Neural progenitor cell (in vitro differentiated cells): ENCODE data around the gene NAA35. TPM values are rescaled to one million over a fixed set of nuclear protein-coding genes. Genes with fewer than 3 reads are reported as not detected.
"Not testable (repeated sequence)": the region's sequence is repeated elsewhere in the genome, so short reads cannot be mapped to it uniquely, and the experiment has no call there.

Experiments used
- DNase-seq: peaks from one replicate; pipeline ENCODE4 v3.0.0-alpha.2; 2016; ENCODE audit warnings: low spot score
- H2AFZ ChIP-seq: fragments of 200-600 bp; sonication (generic); replicated peaks from 2 replicates; pipeline ENCODE4 v1.6.1; 2016; ENCODE audit warnings: antibody characterized with exemption
- H3F3A ChIP-seq: fragments of 200-600 bp; sonication (generic); 2 replicates; pipeline ENCODE4 v1.6.1; 2016; ENCODE audit warnings: antibody characterized with exemption, low read depth
- H3K27ac ChIP-seq: fragments of 200-600 bp; sonication (generic); 2 replicates; pipeline ENCODE4 v1.5.1; 2016; ENCODE audit warnings: mild to moderate bottlenecking
- H3K27me3 ChIP-seq: fragments of 200-600 bp; sonication (generic); 2 replicates; pipeline ENCODE4 v1.6.1; 2016; ENCODE audit warnings: mild to moderate bottlenecking, moderate library complexity
- H3K36me3 ChIP-seq: fragments of 200-600 bp; sonication (generic); 2 replicates; pipeline ENCODE4 v1.5.1; 2016
- H3K4me1 ChIP-seq: fragments of 200-600 bp; sonication (generic); 2 replicates; pipeline ENCODE4 v1.6.1; 2016; ENCODE audit warnings: mixed run types
- H3K4me2 ChIP-seq: fragments of 200-600 bp; sonication (generic); 2 replicates; pipeline ENCODE4 v1.6.1; 2016
- H3K4me3 ChIP-seq: fragments of 200-600 bp; sonication (generic); 2 replicates; pipeline ENCODE4 v1.5.1; 2016
- H3K79me2 ChIP-seq: fragments of 200-600 bp; sonication (generic); 2 replicates; pipeline ENCODE4 v1.6.1; 2016; ENCODE audit warnings: low read depth
- H3K9ac ChIP-seq: fragments of 200-600 bp; sonication (generic); 2 replicates; pipeline ENCODE4 v1.6.1; 2016
- H3K9me3 ChIP-seq: fragments of 200-600 bp; sonication (generic); 2 replicates; pipeline ENCODE4 v1.5.1; 2016; ENCODE audit warnings: low read depth
- H4K20me1 ChIP-seq: fragments of 200-600 bp; sonication (generic); 2 replicates; pipeline ENCODE4 v1.6.1; 2016; ENCODE audit warnings: low read depth
- H3K27ac Mint-ChIP-seq: 3 replicates; pipeline ENCODE4 v1.8.0; 2021; ENCODE audit warnings: mixed read lengths
- H3K27me3 Mint-ChIP-seq: 2 replicates; pipeline ENCODE4 v1.8.0; 2022; ENCODE audit warnings: low read depth, mild to moderate bottlenecking, inconsistent platforms, moderate library complexity, mixed read lengths; ENCODE audit not compliant: insufficient read depth
- H3K36me3 Mint-ChIP-seq: 3 replicates; pipeline ENCODE4 v1.8.0; 2021; ENCODE audit warnings: mixed read lengths
- H3K4me1 Mint-ChIP-seq: 3 replicates; pipeline ENCODE4 v1.8.0; 2021; ENCODE audit warnings: mixed read lengths
- H3K4me3 Mint-ChIP-seq: 3 replicates; pipeline ENCODE4 v1.8.0; 2021; ENCODE audit warnings: mild to moderate bottlenecking, moderate library complexity, mixed read lengths
- H3K9me3 Mint-ChIP-seq: 3 replicates; pipeline ENCODE4 v1.8.0; 2020; ENCODE audit warnings: mixed read lengths
- EZH2 ChIP-seq: fragments of 200-600 bp; sonication (generic); IDR thresholded peaks from 2 replicates; pipeline ENCODE4 v1.6.1; 2017; ENCODE audit warnings: antibody characterized with exemption, mild to moderate bottlenecking, moderate library complexity
- EZH2phosphoT487 ChIP-seq: fragments of 200-600 bp; sonication (generic); IDR thresholded peaks from 2 replicates; pipeline ENCODE4 v1.6.1; 2017; ENCODE audit warnings: antibody characterized with exemption
- total RNA-seq: library from RNA; depleted of rRNA; stranded (reverse); fragments of >200 nt; gene quantifications from 2 replicates; pipeline ENCODE4 v1.2.3, GENCODE V29; 2015; ENCODE audit warnings: low replicate concordance
- TF ChIP-seq, protein P1 (sequence below): fragments of 200-600 bp; sonication (generic); IDR thresholded peaks from 2 replicates; pipeline ENCODE4 v1.5.1; 2017; ENCODE audit warnings: antibody characterized with exemption, mild to moderate bottlenecking

Gene NAA35
- total RNA-seq, 1 donor from 2014 or later, result 60.7 TPM

GRCh38 chr9:85969727-85970126 is 28.8 kb downstream of the NAA35 start:
- no peak for DNase-seq
- Histone ChIP-seq H3K9me3 (no peaks in the 10 kb centered on the region), H3K36me3 (peaks cover 8% of the 10 kb centered on the region), H3F3A (no peaks in the 10 kb centered on the region), H3K9ac (no peak overlapping the region), H3K27me3 (no peaks in the 10 kb centered on the region), H2AFZ (no peak overlapping the region), H3K4me1 (no peaks in the 10 kb centered on the region), H3K27ac (no peak overlapping the region), H3K4me3 (no peak overlapping the region), H4K20me1 (no peaks in the 10 kb centered on the region), H3K4me2 (no peak overlapping the region), H3K79me2 (no peaks in the 10 kb centered on the region)
- TF ChIP-seq EZH2, result no peak
- no peak for TF ChIP-seq EZH2phosphoT487
- TF ChIP-seq, protein P1, sequence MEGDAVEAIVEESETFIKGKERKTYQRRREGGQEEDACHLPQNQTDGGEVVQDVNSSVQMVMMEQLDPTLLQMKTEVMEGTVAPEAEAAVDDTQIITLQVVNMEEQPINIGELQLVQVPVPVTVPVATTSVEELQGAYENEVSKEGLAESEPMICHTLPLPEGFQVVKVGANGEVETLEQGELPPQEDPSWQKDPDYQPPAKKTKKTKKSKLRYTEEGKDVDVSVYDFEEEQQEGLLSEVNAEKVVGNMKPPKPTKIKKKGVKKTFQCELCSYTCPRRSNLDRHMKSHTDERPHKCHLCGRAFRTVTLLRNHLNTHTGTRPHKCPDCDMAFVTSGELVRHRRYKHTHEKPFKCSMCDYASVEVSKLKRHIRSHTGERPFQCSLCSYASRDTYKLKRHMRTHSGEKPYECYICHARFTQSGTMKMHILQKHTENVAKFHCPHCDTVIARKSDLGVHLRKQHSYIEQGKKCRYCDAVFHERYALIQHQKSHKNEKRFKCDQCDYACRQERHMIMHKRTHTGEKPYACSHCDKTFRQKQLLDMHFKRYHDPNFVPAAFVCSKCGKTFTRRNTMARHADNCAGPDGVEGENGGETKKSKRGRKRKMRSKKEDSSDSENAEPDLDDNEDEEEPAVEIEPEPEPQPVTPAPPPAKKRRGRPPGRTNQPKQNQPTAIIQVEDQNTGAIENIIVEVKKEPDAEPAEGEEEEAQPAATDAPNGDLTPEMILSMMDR, result no peak
- Mint-ChIP-seq H3K9me3 (no peaks in the 10 kb centered on the region), H3K4me1 (no peaks in the 10 kb centered on the region), H3K27ac (no peak overlapping the region), H3K27me3 (no peaks in the 10 kb centered on the region), H3K4me3 (no peak overlapping the region), H3K36me3 (peaks cover 28% of the 10 kb centered on the region)

GRCh38 chr9:85971731-85972130 is 30.8 kb downstream of the NAA35 start:
- H3K27me3 ChIP-seq, result no peaks in the 10 kb centered on the region
- H3K4me3 Mint-ChIP-seq, result no peak overlapping the region
- H3K4me1 Mint-ChIP-seq, result no peaks in the 10 kb centered on the region
- no peaks in the 10 kb centered on the region for H3K9me3 Mint-ChIP-seq
- H3K9ac ChIP-seq, result no peak overlapping the region
- no peaks in the 10 kb centered on the region for H3K79me2 ChIP-seq
- H3K4me2 ChIP-seq, result no peak overlapping the region
- no peaks in the 10 kb centered on the region for H3K4me1 ChIP-seq
- no peaks in the 10 kb centered on the region for H3K9me3 ChIP-seq
- no peaks in the 10 kb centered on the region for H4K20me1 ChIP-seq
- no peaks in the 10 kb centered on the region for H3K27me3 Mint-ChIP-seq
- TF ChIP-seq EZH2phosphoT487, result no peak
- TF ChIP-seq, protein P1, result no peak
- TF ChIP-seq EZH2, result no peak
- no peak overlapping the region for H3K27ac ChIP-seq
- H3K27ac Mint-ChIP-seq, result no peak overlapping the region
- DNase-seq, result no peak
- no peaks in the 10 kb centered on the region for H3F3A ChIP-seq
- H3K36me3 ChIP-seq, result peaks cover 14% of the 10 kb centered on the region
- no peak overlapping the region for H3K4me3 ChIP-seq
- H3K36me3 Mint-ChIP-seq, result peaks cover 28% of the 10 kb centered on the region
- no peak overlapping the region for H2AFZ ChIP-seq

DNA sequence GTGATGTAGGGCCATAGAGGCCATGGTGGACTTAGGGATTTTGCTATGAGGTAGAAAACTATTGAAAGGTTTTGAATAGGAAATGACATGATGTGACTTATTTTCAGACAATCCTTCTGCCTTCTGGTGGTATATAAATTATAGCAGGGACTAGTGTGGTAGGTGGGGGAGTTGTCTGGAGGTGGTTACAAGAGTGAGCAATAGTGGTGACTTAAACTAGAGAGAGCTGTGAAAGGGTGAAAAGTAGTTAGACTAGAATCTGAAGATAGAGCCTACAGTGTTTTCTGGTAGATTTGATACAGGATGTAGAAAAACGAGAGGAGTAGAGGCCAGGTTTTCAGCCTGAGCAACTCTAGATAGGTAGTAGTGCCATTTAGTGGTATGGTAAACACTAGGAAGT is 32.3 kb downstream of the NAA35 start:
- Histone ChIP-seq H3K9me3 (no peaks in the 10 kb centered on the region), H2AFZ (no peak overlapping the region), H3K27ac (no peak overlapping the region), H3K4me2 (no peak overlapping the region), H3K36me3 (peaks cover 27% of the 10 kb centered on the region), H3K4me1 (peaks cover 1% of the 10 kb centered on the region), H3K9ac (no peak overlapping the region), H3K79me2 (no peaks in the 10 kb centered on the region), H3K27me3 (no peaks in the 10 kb centered on the region), H4K20me1 (no peaks in the 10 kb centered on the region), H3F3A (no peaks in the 10 kb centered on the region), H3K4me3 (no peak overlapping the region)
- no peak for DNase-seq
- H3K36me3 Mint-ChIP-seq, result peaks cover 29% of the 10 kb centered on the region
- no peak overlapping the region for H3K4me3 Mint-ChIP-seq
- H3K27ac Mint-ChIP-seq, result no peak overlapping the region
- TF ChIP-seq EZH2 (no peak), EZH2phosphoT487 (no peak)
- TF ChIP-seq, protein P1, result no peak
- no peaks in the 10 kb centered on the region for H3K4me1 Mint-ChIP-seq
- no peaks in the 10 kb centered on the region for H3K9me3 Mint-ChIP-seq
- H3K27me3 Mint-ChIP-seq, result no peaks in the 10 kb centered on the region

GRCh38 chr9:85974055-85974547 is 33.2 kb downstream of the NAA35 start:
- DNase-seq, H2AFZ ChIP-seq, H3K27ac ChIP-seq, H3K4me3 Mint-ChIP-seq, H4K20me1 ChIP-seq, H3K9me3 Mint-ChIP-seq, H3K4me2 ChIP-seq, H3K4me1 ChIP-seq, H3K79me2 ChIP-seq, H3K27me3 Mint-ChIP-seq, H3K27me3 ChIP-seq, H3K4me1 Mint-ChIP-seq, H3K27ac Mint-ChIP-seq, H3K9me3 ChIP-seq, H3F3A ChIP-seq, H3K4me3 ChIP-seq, H3K9ac ChIP-seq: not testable (repeated sequence)
- H3K36me3 Mint-ChIP-seq, result peaks cover 36% of the 10 kb centered on the region
- peaks cover 27% of the 10 kb centered on the region for H3K36me3 ChIP-seq
